GM19455 (cell line): ENCODE results near the gene MSRB1.
"Not testable (repeated sequence)": the region's sequence is repeated elsewhere in the genome, so short reads cannot be mapped to it uniquely, and the experiment has no call there.

Source experiments
- ATAC-seq: cut with Tn5 transposase; IDR thresholded peaks from one replicate; pipeline ENCODE4 v1.9.1; 2021; ENCODE audit not compliant: unreplicated experiment

The MSRB1 gene

DNA sequence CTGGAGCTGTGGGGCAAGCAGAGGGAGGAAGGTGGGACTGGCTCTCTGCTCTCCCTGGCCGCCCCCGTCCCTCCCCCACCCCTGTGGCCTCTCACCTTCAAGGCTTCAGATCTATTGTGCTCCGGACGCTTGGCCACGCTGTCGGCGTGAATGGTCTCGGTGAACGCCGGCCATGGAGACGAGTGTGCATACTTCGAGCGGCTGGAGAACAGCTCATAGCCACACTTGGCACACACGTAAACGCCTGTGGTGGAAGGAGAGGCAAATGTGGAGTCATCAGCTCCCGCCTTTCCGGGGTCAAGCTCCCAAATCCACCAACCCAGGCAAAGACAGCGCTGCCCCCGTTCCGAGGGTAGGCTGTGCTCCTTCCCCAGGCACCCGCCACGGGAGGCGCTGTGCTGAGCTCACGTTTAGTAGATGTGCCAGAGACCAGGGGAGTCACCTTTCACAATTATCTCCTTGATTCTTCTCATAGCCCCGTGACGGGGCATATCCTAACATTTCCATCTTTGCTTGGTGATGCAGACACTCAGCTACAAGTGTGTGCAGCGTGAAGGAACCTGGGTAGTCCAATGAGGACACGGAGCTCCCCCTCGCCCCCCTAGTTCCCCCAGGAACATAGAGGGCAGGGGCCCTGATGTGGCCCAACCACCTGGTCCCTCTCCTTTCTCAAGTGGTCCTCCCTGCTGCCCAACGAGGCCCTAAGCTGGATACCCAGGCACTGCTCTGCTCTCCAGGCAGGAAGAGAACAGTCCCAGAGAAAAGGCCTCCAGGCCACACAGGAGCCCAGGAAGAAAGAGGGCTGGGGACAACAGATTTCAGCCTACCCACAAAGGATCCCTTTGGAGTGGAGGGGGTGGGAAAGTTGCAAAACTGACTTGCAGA, 1.6 kb downstream of the MSRB1 start:
- ATAC-seq, result no peak

DNA sequence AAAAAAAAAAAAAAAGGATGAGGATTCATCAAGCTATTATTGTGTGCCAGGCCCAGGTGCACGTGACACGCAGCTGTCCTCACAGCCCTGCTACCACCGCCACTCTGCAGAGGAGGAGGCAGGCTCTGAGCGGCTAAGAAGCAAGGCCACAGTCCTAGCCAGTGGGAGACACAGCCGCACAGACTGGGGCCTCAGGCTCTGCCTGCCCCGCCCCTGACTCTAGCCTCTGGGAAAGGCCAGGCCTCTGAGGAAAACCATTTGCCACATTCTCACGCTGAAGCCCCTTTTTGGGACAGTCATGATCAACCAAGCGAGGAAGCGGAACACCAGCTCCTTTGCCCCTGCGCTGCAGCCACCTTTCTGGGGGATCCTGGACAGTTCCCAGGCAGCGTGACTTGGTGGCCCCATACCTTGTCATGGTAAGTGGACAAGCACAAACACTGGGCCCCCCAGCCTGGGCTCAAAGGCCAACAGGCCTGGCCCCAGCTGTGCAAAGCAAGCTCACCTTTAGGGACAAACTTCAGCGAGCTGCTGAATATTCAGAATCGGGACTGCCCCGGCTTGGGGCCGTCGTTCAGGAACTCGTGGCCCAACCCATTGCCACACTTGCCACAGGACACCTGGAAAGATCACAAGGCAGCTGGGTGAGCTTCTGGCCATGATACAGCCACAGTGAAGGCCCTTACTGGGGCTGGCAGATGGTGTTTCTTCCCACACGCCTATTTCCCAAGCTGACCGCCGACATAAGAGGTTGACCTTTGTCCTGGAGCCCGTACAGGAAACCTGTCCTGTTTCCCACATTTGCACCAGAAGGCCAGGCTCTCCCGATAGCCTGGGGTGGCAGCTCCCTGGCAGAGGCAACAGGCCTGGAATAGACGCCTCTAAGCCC, 2.5 kb downstream of the MSRB1 start:
- no peak for ATAC-seq

DNA sequence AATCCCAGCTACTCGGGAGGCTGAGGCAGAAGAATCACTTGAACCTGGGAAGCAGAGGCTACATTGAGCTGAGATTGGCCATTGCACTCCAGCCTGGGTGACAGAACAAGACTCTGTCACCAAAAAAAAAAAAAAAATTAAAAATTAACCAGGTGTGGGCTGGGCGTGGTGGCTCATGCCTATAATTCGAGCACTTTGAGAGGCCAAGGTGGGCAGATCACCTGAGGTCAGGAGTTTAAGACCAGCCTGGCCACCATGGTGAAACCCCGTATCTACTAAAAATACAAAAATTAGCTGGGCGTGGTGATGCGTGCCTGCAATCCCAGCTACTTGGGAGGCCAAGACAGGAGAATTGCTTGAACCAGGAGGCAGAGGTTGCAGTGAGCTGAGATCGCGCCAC, 3.2 kb downstream of the MSRB1 start:
- not testable (repeated sequence) for ATAC-seq

DNA sequence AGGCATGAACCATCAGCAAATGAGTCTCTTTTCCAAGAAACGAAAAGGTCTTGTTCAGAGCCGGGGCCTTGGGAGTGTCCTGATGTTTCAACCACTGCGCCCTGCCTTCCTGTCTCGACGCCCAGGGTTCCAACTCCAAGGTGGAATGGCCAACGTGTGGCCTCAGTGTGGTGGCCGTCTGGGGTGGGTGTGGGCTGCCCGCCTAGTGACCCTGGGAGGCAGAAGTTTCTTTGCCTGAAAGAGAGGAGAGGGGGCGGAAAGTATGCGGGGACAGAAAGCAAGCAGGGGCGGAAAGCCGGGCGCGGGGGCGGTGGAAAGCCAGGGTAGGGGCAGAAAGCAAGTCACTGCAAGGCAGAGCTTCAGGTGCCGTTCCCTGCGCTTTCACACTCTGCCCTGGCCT, 4.1 kb downstream of the MSRB1 start:
- ATAC-seq, result no peak

DNA sequence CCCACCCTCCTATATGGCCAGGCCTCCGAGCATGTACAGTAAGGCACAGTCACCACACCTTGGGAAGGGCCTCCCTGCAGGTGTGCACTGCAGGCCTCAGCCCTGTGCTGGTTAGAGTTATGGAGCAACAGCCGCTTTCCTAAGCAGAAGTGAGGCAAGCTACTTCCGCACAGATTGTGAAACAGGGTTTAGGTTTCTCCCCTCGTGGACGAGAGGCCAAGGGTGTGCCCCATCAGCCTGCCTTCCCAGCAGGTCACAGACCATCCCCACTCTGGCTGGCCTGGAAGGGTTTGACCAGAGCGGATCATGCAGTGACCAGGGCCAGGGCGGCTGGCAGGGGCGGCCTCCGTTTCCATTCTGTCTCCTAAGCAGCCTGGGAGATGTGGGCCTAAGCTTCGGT, 4.7 kb downstream of the MSRB1 start:
- ATAC-seq, result no peak

DNA sequence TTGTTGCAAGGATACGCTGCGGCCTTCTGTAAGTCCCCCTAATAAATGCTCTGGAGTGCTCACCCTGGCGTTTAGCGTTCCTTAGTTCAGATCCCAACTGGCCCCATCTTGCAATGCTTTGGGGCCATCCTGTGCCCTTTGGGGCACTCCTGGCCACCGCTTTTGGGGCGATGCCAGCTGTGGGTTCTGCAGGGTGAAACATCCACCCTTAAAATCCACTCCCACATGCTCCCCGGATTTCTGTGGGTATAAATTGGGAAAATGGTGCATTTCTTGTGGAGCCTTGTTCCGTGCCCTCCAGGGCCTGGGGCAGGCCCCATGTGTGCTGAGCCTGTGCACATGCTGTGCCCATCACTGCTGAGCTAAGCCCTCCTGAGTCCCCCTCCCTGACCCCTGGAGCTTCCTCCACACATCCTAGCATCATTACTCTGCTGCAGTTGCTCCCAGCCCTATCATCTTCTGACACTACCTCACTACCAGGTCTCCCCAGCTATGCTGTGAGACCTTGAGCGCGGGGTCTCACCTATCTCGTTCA, 6.0 kb downstream of the MSRB1 start:
- ATAC-seq, result no peak

DNA sequence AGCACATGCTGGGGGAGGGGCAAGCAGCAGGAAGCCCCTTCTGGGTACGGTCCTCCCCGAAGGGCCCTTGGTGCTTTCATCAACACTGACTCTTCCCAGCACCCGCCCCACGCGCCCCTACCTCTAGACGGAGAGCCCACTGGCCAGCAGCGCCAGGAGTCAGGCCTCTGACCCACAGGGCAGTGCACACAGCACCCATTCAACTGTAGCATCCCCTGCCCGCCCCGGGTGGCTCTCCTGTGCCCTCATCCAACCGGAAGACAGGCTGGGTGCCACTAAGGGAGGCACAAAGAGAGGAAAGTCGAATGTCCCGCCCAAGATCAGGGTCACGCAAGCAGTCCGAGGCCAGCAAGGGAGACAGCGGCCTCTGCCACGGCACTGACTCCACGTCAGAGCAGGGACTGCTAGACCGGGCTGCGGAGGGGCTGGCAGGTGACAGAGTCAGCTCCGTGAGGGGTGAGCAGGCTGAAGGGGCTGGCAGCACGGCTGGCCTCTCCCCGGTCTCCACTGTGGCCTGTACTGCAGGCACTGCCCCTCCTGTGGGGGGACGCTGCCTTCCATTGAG, 9.8 kb downstream of the MSRB1 start:
- ATAC-seq, result no peak

DNA sequence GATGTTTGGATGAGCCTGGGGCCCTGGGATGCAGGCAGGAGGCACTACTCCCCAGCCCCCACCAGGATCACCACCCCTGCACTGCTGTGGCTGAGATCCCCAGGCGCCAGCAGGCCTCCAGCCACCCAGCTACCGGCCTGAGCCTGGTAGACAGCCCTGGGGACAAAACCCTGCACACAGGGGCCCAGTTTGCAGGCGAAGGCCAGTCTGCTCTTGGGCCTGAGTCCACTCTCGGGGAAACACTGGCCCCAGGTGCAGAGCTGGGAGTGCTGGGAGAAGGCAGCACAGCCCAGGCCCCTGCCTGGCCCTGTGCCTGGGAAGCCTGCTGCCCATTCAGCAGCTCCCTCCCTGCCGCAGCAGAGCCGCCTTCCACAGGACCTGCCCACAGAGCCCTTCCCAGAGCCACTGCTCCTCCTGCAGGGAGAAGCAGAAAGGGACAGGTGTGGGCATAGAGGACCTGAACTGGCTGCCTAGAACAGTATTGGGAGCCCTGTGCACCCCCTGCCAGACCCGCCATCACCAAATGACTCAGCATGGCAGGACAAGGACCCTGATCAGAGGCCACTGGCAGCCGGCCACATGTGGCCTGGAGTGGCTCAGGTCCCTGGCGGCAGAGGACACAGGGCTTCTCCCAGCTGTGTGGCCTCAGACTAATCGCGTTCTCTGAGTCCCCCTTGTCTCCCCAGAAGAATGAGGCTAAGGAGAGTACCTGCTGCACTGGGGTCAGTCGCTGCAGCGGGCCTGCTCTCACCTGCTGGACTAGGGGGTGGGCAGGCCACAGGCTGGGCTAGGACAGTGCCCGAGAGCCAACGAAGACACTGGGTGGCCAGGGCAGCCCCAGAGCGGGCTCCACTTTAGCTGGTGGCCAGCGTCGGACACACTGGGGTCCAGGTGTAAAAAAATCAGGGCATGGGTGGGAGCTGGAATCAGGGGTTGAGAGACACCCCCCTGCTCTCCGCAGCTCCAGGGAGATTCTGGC, 10.7 kb downstream of the MSRB1 start:
- no peak for ATAC-seq

DNA sequence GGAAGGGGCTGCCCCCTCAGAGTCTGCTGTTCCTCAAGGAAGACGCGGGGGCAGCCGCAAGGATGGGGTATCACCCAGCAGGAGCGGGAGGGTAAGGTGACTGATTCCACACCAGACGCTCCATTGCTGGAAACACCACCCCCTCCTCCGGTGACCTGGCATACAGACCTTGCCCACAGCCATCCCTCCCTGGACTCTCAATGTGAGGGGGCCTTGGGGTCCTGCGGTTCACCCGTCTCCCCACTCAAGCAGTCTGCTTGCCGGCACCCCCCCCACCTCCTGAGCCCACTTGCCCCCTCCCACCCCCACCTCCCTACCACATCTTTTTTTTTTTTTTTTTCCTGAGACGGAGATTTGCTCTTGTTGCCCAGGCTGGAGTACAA, 12.7 kb downstream of the MSRB1 start:
- ATAC-seq, result no peak

DNA sequence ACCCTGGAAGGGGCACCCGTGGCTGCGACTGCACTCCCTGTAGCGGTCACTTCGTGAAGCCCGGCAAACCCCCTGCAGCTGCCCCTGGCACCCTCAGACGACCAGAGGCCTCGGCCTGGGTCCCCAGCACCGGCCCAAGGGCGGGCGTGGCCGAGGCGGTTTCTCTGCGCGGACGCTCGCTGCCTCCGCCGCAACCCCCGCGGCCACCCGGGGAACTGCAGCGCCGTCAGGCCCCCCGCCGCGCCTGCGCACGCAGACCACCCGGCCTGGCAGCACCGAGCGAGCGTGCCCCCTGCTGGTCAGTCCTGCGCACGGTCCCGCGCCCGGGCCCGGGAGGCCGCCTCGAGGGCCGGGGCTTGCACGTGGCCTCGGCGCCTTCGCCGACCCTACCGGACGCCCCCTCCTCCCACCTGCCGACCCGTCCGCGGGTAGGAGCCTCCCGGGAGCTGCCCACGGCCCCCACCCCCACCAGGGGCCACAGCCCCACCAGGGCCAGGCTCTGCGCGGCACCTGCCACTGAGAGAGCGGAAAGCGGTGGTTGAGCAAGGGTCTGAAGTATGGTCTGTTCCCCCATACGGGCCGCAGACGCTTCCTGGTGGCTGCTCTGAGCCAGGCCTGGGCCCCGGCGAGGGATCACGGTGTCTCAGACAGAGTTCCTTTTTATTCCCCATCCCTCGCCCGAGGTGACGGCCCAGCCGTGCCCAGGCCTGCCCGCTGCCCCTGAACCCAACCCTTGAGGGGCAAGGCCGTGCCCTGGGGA, 13.2 kb downstream of the MSRB1 start:
- ATAC-seq, result peak; percentile 79

DNA sequence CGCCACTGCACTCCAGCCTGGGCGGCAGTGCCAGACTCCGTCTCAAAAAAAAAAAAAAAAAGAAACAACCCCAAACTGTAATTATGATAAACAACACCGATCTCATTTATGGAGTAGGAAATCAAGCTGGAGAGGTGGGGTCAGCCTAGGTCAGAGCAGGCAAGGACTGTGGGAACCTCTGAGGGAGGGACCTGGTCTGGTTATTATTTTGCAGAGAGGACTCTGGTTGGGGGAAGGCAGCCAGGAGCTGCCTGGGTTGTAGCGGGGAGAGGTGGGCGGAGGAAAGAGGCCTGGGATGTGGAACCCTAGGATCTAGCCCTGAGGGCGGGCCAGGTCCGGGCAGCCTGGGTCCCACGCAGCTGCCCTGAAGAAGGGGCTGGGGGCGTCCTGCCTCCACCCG, 13.9 kb downstream of the MSRB1 start:
- ATAC-seq, result no peak

DNA sequence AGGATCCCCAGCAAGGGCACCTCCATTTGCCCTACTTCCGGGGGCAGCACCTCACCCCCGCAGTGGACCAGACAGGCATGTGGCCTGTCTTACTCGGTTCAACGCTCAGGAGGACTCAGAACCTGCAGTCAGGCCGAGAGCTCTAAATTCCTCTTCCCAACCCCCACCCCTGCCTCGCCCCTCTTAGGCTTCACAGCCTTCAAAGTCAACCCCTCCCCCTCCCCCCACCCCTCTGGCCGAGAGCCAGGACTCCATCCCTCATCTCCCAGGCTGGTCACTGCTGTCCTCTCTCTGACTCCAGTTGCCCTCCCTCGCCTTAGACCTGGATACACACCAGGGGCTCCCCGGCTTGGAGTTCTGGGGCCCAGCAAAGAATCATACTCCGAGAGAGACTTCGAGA, 16.7 kb downstream of the MSRB1 start:
- no peak for ATAC-seq

DNA sequence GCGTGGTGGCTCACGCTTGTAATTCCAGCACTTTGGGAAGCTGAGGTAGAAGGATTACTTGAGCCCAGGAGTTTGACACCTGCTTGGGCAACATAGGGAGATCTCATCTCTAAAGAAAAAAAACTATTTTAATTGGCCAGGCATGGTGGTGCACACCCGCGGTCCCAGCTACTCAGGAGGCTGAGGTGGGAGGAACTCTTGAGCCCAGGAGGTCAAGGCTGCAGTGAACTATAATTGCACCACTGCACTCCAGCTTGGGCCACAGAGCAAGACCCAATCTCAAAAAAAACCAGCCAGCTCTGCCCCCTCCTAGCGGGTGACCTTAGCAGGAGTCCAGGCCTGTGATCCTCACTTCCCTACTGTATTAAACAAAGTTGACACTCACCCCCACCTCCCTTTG, 18.9 kb downstream of the MSRB1 start:
- ATAC-seq, result no peak

DNA sequence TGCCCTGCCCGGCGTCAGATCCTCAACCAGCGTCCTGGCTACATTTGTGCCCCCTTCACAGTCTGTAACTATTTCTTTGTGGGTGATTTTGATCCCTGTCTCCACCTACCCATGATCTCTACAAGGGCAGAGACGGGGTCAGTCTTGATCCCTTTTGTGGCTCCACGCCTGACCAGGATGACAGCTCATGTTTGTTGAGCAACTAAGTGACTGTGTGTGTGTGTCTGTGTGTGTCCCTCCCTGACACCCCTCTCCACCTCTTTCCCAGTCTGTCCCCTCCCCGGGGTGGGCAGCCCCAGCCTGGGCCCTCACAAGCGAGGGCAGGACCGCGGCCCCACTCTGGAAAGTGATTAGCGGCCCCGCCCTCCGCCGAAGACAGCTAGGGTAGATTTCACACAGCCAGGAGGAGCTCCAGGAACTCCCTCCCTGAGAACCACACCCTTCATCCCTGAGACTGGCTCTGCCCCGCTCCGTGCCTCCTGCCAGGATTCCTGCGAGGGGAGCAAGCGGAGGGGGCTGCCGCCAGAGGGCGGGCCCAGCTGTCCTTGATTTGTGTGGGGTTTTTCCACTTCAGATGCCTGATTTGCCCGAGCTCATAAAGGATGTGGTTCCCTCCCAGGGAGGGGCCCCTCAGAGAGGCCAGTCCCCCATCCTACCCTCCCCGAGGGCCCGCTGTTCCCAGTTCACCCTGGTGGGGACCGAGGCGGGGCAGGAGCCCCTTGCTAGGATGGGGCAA, 19.5 kb downstream of the MSRB1 start:
- ATAC-seq, result no peak

DNA sequence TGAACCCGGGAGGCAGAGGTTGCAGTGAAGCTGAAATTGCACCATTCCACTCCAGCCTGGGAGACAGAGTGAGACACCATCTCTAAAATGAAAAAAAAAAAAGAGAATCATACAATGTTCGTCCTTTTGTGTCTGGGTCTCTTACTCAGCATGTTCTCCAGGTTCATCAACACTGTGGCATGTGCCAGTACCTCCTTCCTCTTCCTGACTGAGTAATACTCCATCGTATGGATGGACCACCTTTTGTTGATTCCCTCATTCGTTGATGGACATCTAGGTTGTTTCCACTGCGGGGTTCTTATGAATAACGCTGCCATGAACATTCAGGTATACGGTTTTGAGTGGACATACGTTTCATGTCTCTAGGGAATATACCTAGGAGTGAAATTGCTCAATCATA, 20.6 kb downstream of the MSRB1 start:
- ATAC-seq, result no peak

DNA sequence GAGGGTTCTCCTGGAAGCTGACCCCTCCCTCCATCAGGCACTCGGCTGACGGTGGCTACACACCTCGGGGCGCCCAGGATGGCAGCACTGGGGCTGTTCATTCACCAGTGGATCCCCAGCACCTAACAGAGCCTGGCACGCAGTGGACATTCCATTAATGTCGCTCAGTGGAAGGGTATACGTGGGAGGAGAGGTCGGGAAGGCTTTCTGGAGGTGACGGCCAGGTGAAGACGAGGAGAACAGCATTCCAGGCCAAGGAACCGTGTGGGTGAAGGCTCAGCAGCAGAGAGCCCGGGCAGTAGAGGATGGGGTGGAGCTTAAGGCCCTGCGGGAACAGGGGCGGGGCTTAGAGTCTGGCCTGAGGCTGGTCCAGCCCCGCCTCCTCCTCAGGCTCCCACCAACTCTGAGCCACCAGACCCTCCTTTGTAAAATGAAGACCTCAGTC, 22.2 kb downstream of the MSRB1 start:
- ATAC-seq, result no peak

DNA sequence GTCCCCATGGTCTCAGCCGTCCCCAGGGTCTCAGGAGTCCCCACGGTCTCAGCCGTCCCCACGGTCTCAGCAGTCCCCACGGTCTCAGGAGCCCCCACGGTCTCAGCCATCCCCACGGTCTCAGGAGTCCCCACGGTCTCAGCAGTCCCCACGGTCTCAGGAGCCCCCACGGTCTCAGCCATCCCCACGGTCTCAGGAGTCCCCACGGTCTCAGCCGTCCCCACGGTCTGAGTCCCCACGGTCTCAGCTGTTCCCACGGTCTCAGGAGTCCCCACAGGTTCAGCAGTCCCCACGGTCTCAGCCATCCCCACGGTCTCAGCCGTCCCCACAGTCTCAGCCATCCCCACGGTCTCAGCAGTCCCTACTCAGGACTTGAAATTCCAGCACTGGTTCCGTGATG, 22.9 kb downstream of the MSRB1 start:
- not testable (repeated sequence) for ATAC-seq

DNA sequence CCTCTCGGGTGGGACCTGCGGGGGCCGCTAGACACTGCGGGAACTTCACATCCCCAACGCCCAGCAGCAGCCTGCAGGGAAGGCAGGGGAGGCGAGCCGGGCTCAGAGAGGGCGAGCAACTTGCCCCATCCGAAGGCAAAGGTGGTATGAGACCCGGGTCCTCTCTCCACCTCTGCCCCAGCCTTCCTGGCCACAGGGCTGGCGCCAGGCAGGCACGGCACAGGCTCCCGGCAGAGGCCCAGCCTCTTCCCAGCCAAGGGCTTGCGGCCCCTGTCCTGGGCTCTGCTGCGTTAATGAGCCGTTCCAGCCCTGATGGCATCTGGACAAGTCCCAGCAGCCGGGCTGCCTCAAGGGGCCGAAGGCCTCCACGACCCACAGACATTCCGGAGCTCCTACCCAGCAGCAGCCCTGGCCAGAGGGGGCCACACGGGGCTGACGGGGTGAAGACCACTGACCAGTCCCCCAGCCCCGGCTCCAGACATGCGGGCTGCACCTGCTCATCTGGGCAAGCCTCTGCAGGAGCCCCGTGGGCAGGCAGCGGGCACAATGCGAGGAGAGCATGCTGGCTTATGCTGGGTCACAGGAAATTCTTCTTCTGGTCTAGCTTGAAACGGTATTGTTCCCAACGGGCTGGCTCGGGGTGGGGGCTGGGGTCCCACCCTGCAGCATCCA, 23.5 kb downstream of the MSRB1 start:
- ATAC-seq, result no peak
